Subcutaneous adipose tissue (tissue), 4 donors: Measurements from ENCODE around the gene ATXN2. TPM values are rescaled to one million over a fixed set of nuclear protein-coding genes. Genes with fewer than 3 reads are reported as not detected.

ENCODE experiments used
- CTCF ChIP-seq: fragments of 450-650 bp; IDR thresholded peaks from one replicate; pipeline ENCODE4 v1.5.1; 2016; ENCODE audit warnings: low read depth, mild to moderate bottlenecking, control low read depth, antibody characterized with exemption, moderate library complexity
- total RNA-seq, 4 donors: library from RNA; depleted of rRNA; stranded (reverse); fragments of >200 nt; gene quantifications; one replicate each; pipeline ENCODE4 v1.1.0, GENCODE V29; 2016

ATXN2 gene
- total RNA-seq, 4 donors from 2014 or later = 39.4 to 56.1 (median 45.6) TPM

DNA sequence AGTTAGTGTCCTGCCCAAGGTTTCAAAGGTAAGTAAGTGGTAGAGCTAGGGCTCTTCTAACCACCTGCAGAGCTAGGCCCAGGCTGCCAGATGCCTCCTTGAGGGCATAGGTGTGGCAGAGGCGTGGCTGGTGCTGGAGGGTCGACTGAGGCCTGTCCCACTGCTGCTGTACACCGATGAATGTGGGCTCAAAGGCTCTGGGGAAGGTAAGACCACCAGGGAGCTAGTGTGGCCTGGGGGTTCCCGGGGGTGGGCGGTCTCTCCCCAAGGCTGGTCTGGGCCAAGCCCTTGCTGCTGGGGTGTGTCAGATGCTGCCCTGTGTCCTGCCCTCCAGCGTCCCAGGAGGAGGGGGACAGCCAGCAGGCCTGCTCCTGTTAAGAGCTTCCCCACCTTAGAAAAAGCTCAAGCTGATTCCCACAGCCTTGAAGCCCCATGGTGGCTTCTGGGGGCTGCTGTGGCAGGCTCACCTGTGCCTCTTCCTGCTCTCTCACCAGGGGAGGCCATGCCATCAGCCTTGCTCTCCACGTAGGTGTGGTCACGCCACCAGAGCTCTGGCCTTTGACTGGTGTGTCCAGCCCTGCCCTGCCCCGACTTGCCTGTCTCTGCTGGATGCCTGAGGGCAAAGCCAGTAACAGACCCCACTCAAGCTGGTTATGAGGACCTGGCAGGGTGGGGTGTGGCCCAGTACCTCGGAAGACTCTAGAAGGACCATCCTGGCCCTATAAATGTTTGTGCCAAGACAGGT is 156.6 kb downstream of the ATXN2 start:
- no peak for TF ChIP-seq CTCF

DNA sequence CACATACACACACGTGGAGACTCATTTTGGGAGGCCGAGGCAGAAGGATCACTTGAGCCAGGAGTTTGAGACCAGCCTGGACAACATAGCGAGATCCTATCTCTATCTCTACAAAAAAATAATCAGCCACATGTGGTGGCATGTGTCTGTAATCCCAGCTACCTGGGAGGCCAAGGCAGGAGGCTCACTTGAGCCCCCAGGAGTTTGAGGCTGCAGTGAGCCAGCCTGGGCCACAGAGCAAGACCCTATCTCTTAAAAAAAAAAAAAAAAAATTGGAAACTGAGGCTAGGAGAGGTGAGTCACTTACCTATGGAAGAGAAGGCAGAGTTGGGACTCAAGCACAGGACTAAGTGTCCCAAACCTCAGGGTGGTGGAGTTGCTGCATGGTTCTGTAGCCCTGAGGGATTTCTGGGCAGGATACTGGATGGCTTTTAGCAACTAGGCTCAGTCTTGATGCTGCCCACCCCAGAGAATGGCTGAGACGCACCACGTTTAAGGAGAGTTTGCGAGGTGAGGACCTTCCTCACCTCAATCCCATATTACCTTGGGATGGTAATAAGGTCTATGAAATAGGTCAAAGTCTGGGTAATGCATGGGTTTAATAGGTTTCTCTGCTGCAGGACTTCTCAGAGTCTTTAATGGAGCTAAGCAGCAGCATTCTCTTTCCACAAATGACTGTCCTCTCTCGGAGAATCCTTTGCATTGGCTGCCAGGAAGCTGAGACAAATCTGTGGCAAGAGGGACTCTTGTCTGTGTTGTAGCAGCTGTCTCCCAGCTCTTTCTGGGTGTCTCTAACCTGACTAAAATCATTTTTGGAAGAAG is 157.8 kb downstream of the ATXN2 start:
- TF ChIP-seq CTCF = no peak

- no peak for TF ChIP-seq CTCF
Measured at GRCh38 chr12:111440631-111441030, 158.5 kb downstream of the ATXN2 start.

GRCh38 chr12:111440152-111440551 is 159.0 kb downstream of the ATXN2 start:
- TF ChIP-seq CTCF = no peak

DNA sequence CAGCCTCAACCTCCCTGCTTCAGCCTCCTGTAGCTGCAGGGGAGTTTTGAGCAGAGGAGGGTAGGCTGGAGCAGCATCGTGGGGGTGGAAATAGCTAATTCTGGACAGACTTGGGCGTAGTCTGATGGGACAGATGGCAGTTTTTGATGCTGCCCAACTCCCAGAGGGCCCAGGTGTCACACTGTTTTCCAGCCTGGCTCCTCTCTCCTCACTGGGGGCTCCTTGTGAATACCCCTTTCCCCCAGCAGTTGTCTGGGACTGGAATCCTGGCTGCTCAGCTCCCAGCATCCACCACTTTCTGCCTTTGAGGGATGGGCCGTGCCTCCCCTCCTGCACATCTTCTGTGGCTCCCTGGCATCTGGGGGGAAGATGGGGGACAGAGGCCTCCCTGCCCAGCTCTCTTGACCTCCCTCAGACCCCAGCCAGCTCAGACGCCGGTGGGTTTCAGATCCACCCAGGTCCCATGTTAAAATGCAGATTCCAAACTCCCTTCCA is 159.4 kb downstream of the ATXN2 start:
- TF ChIP-seq CTCF = no peak

GRCh38 chr12:111438481-111438880 is 160.6 kb downstream of the ATXN2 start:
- TF ChIP-seq CTCF = no peak

DNA sequence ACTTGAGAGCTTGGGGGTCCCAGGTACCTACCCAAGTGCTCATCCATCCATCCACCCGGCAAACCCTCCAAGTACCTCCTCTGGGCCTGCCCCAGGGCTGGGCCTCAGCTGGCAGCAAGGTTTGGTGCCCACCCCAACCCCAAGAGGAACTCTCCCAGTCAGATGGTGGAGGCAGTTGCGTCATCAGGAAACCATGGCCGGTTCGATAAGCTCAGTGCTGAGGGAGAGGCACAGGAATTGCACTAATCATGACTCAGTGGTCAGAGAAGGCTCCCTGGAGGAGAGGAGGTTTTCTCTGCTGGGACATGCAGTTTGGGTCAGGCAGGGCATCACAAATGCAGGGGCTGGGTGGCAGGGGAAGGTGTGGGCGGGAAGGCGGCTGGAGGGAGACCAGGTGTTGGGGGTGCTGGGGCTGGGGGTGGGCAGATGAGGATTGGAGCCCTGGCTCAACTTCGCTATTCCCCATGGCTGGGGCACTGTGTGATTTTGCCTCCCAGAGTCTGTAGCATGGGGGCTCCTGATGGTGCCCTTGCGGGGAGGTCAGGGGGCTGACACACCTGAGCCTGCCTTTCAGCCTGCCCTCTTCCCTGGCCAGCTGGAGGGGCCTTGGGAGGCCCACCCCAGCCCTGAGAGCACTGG is 161.2 kb downstream of the ATXN2 start:
- no peak for TF ChIP-seq CTCF
